Measurements from ENCODE around the gene SKA1. TPM values are rescaled to one million over a fixed set of nuclear protein-coding genes. Genes with fewer than 3 reads are reported as not detected.

SKA1 gene
- total and polyA plus RNA-seq, 5 experiments from 2014 or later = 0.25 to 0.84 (median 0.31) TPM

- DNase-seq (no peak), ATAC-seq (no peak)
- H3K27ac Mint-ChIP-seq = peak overlapping the region in 1 of 10 donors; percentile 71
- H3K9me3 Mint-ChIP-seq = no peaks in the 10 kb centered on the region
- H3K4me3 Mint-ChIP-seq = no peak overlapping the region
- POLR2A ChIA-PET = no interaction called here
- peaks cover 5 to 11% (median 9%) of the 10 kb centered on the region in 4 donors for H3K4me1 Mint-ChIP-seq
- peaks cover 1 to 17% (median 8%) of the 10 kb centered on the region in 5 donors for H3K27me3 Mint-ChIP-seq
- H3K36me3 Mint-ChIP-seq = no peaks in the 10 kb centered on the region
Observed at GRCh38 chr18:50359806-50360205, 15.0 kb upstream of the SKA1 start.

- POLR2A ChIA-PET = no interaction called here
- no peaks in the 10 kb centered on the region for H3K36me3 Mint-ChIP-seq
- peaks cover 5 to 11% (median 9%) of the 10 kb centered on the region in 4 donors for H3K4me1 Mint-ChIP-seq
- no peak overlapping the region for H3K4me3 Mint-ChIP-seq
- no peak for ATAC-seq
- peaks cover 4 to 17% (median 10%) of the 10 kb centered on the region in 5 donors for H3K27me3 Mint-ChIP-seq
- DNase-seq = no peak
- H3K27ac Mint-ChIP-seq = no peak overlapping the region
- H3K9me3 Mint-ChIP-seq = no peaks in the 10 kb centered on the region
Observed at GRCh38 chr18:50360611-50361010, 14.2 kb upstream of the SKA1 start.

DNA sequence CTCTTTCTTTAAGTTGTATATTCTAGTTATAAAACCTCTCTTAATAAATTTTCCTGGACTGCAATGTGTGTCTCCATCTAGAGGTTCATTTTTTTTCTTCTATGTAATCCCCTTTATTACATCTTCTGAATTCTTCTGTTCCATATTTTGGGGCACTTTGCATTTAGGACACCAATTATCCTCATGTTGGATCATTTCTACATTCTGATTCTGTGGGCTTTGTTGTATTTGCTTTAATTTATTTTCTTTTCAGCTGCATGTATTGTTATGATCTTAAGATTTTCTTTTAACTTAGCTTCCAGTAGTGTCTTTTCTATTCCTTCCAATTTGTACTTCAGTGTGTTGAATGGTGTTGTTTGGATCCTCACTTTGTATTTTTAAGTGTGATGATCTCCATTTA lies 5.2 kb upstream of the SKA1 start:
- H3K4me3 Mint-ChIP-seq = no peak overlapping the region
- ATAC-seq = no peak

DNA sequence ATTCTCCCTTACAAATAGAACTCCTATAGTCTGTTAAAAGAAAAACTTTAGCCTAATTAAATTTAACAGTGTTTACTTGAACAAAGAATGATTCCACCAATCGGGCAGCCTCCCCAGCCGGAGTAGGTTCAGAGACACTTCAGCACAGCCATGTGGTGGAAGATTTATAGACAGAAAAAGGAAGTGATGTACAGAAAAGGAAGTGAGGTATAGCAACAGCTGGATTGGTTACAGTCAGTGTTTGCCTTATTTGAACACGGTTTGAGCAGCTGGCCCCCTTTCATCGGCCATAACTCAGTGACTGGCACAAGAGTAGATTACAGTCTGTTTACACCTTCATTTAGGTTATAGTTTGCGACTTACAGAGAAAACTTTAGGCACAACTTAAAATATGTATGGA lies 2.1 kb upstream of the SKA1 start:
- POLR2A ChIA-PET = no interaction called here

More for the DNA sequence above, 5.2 kb upstream of the SKA1 start:
- Mint-ChIP-seq H3K36me3 (peaks cover 0 to 20% (median 9%) of the 10 kb centered on the region in 3 donors), H3K4me1 (peaks cover 0 to 6% (median 5%) of the 10 kb centered on the region in 4 donors), H3K27ac (no peak overlapping the region), H3K27me3 (peaks cover 25 to 51% (median 28%) of the 10 kb centered on the region in 5 donors), H3K9me3 (peaks cover 0 to 26% (median 8%) of the 10 kb centered on the region in 9 donors)
- no peak for DNase-seq
- POLR2A ChIA-PET = no interaction called here

GRCh38 chr18:50373561-50374219 lies 1.2 kb upstream of the SKA1 start:
- peaks cover 0 to 15% (median 9%) of the 10 kb centered on the region in 3 donors for H3K36me3 Mint-ChIP-seq
- no peak for DNase-seq
- H3K4me1 Mint-ChIP-seq = peaks cover 0 to 16% (median 15%) of the 10 kb centered on the region in 4 donors
- POLR2A ChIA-PET = interaction anchor here (1.2 to 1.9 kb wide), 2 partner anchors 85 to 92 kb away, joined by 3 to 6 read pairs; partner anchors contain the start of gene MBD1
- ATAC-seq = no peak
- peak overlapping the region in 5 of 10 donors; percentile 25 to 93 (median 90) for H3K27ac Mint-ChIP-seq
- H3K4me3 Mint-ChIP-seq = peak overlapping the region in 3 of 10 donors; percentile 77 to 86 (median 83)
- peaks cover 5 to 20% (median 12%) of the 10 kb centered on the region in 5 donors for H3K27me3 Mint-ChIP-seq
- peaks cover 0 to 18% (median 8%) of the 10 kb centered on the region in 9 donors for H3K9me3 Mint-ChIP-seq

More for the DNA sequence above, 2.1 kb upstream of the SKA1 start:
- Mint-ChIP-seq H3K4me3 (peak overlapping the region in 3 of 10 donors; percentile 0 to 45 (median 2)), H3K36me3 (peaks cover 0 to 20% (median 9%) of the 10 kb centered on the region in 3 donors), H3K27me3 (peaks cover 14 to 29% (median 14%) of the 10 kb centered on the region in 5 donors), H3K9me3 (peaks cover 0 to 24% (median 8%) of the 10 kb centered on the region in 9 donors), H3K4me1 (peaks cover 0 to 16% (median 15%) of the 10 kb centered on the region in 4 donors), H3K27ac (peak overlapping the region in 2 of 10 donors; percentile 29 to 48)
- DNase-seq (no peak), ATAC-seq (no peak)

DNA sequence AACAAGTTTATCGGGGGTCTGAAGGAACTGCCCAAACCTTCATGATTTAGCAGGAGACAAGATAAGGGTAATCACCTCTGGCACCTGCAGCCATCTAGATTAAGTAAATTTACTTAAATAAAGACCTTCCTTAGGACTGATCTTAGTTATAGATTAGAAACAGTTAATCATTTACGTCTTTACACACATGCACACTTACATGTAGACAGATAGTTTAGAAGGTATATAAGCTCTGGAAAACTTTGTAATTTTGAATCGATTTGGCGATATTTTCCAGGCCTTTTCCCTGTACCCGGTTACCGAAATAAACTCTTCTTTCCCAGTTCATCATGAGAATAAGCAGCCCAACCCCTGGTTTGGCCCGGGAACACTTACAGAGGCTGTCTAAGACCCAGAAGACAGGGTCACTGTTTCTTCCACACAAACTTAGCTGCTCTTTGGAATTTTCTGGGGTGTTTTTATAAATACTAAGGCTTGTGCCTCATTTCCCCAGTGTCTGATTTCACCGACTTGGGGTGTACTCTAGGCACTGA lies 560 bp upstream of the SKA1 start:
- H3K4me3 Mint-ChIP-seq = peak overlapping the region; percentile 73 to 86 (median 80)
- POLR2A ChIA-PET = interaction anchor here (0.8 to 1.9 kb wide), 4 partner anchors 13 to 108 kb away, joined by 3 to 6 read pairs (median 3); partner anchors contain the start of genes CFAP53 and MBD1
- peaks cover 0 to 16% (median 15%) of the 10 kb centered on the region in 4 donors for H3K4me1 Mint-ChIP-seq
- peaks cover 0 to 13% (median 5%) of the 10 kb centered on the region in 3 donors for H3K36me3 Mint-ChIP-seq
- H3K27me3 Mint-ChIP-seq = peaks cover under 1 to 14% (median 8%) of the 10 kb centered on the region in 5 donors
- peaks cover 0 to 12% (median 7%) of the 10 kb centered on the region in 9 donors for H3K9me3 Mint-ChIP-seq
- no peak for DNase-seq
- peak overlapping the region in 9 of 10 donors; percentile 88 to 93 (median 90) for H3K27ac Mint-ChIP-seq
- ATAC-seq = no peak

DNA sequence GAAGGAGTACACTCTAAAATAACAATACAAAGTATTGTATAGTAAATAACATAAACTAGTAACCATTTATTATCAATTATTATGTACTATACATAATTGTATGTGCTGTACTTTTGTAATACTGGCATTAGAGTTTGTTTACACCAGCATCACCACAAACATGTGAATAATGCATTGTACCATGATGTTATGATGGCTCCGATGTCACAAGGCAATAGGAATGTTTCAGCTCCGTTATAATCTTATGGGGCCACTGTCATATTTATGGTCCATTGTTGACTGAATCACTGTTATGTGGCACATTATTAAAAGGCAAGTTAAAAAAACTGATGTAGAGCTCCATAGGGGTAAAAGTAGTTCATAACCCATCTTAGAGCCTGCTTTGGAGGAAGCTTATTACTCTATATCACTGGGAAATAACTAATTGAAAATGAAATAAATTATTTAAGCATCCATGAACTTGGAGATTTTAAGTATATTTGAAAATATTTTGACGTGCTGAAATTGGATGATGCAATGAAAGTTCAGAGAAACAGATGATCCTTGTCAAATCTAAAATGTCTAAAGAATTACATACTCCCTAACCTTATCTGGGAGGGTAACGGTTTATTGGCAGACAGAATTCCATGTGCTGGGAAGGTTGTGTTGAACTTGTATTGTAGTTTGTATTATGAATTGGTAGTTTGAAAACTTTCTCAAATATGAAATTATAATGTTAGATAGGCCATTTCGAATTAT lies 2.4 kb downstream of the SKA1 start:
- DNase-seq (no peak), ATAC-seq (no peak)
- POLR2A ChIA-PET = no interaction called here
- Mint-ChIP-seq H3K4me1 (peaks cover 0 to 16% (median 15%) of the 10 kb centered on the region in 4 donors), H3K27me3 (no peaks in the 10 kb centered on the region), H3K27ac (no peak overlapping the region), H3K9me3 (no peaks in the 10 kb centered on the region), H3K4me3 (no peak overlapping the region), H3K36me3 (no peaks in the 10 kb centered on the region)

- Mint-ChIP-seq H3K27ac (peak overlapping the region in 1 of 10 donors; percentile 46), H3K27me3 (peaks cover 0 to under 1% (median 0%) of the 10 kb centered on the region in 5 donors), H3K9me3 (peaks cover 0 to 2% (median 0%) of the 10 kb centered on the region in 9 donors), H3K36me3 (no peaks in the 10 kb centered on the region), H3K4me1 (no peaks in the 10 kb centered on the region), H3K4me3 (no peak overlapping the region)
- no peak for ATAC-seq
- DNase-seq = no peak
- POLR2A ChIA-PET = no interaction called here
Observed at GRCh38 chr18:50388988-50389387, 14.1 kb downstream of the SKA1 start.

GRCh38 chr18:50393802-50394201 lies 19.0 kb downstream of the SKA1 start:
- no peaks in the 10 kb centered on the region for H3K36me3 Mint-ChIP-seq
- H3K27ac Mint-ChIP-seq = no peak overlapping the region
- H3K4me3 Mint-ChIP-seq = no peak overlapping the region
- peaks cover 0 to 1% (median 0%) of the 10 kb centered on the region in 9 donors for H3K9me3 Mint-ChIP-seq
- no peak for ATAC-seq
- H3K27me3 Mint-ChIP-seq = peaks cover 3 to 21% (median 12%) of the 10 kb centered on the region in 5 donors
- POLR2A ChIA-PET = no interaction called here
- H3K4me1 Mint-ChIP-seq = peaks cover 0 to 8% (median 4%) of the 10 kb centered on the region in 4 donors
- no peak for DNase-seq

DNA sequence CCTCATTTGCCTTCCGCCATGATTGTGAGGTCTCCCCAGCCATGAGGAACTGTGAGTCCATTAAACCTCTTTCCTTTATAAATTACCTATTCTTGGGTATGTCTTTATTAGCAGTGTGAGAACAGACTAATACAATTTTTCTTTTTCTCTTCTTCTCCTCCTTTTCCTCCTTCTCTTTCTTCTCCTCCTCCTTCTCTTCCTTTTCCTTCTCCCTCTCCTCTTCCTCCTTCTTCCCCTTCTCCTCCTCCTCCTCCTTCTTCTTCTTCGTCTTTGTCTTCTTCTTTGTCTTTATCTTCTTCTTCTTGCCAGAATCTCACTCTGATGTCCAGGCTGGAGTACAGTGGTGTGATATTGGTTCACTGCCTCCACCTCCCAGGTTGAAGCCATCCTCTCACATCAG lies 20.2 kb downstream of the SKA1 start:
- no peak overlapping the region for H3K27ac Mint-ChIP-seq
- peaks cover 3 to 30% (median 18%) of the 10 kb centered on the region in 5 donors for H3K27me3 Mint-ChIP-seq
- DNase-seq = no peak
- no peak for ATAC-seq
- POLR2A ChIA-PET = no interaction called here
- H3K9me3 Mint-ChIP-seq = peaks cover 0 to 1% (median 0%) of the 10 kb centered on the region in 9 donors
- peaks cover 0 to 12% (median 4%) of the 10 kb centered on the region in 4 donors for H3K4me1 Mint-ChIP-seq
- H3K4me3 Mint-ChIP-seq = peak overlapping the region in 1 of 10 donors; percentile 16
- no peaks in the 10 kb centered on the region for H3K36me3 Mint-ChIP-seq

GRCh38 chr18:50396005-50396660 lies 21.3 kb downstream of the SKA1 start:
- Mint-ChIP-seq H3K27me3 (peaks cover 3 to 39% (median 29%) of the 10 kb centered on the region in 5 donors), H3K9me3 (peaks cover 0 to 1% (median 0%) of the 10 kb centered on the region in 9 donors), H3K36me3 (no peaks in the 10 kb centered on the region), H3K27ac (peak overlapping the region in 2 of 10 donors; percentile 1 to 32), H3K4me3 (no peak overlapping the region), H3K4me1 (peaks cover 0 to 12% (median 4%) of the 10 kb centered on the region in 4 donors)
- POLR2A ChIA-PET = no interaction called here
- DNase-seq (no peak), ATAC-seq (no peak)

DNA sequence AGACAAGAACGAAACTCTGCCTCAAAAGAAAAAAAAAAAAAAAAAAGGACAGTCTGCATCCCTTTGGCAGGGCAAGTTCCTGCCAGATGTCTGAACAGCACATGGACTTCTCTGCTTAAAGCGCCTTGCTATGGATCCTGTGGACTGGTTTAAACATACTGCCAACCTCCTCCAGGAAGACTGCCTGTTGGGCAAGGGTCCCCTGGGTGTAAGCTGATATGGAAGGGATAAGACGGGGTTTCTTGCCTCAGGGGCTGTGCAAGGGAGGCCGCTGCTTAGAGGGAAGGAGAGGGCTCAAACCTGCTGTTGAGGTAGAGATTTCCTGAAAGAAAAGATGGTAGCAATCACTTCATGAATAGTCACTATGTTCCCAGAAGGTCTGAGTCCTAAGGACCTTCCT lies 22.2 kb downstream of the SKA1 start:
- Mint-ChIP-seq H3K4me1 (peaks cover 0 to 12% (median 4%) of the 10 kb centered on the region in 4 donors), H3K4me3 (peak overlapping the region in 1 of 10 donors; percentile 38), H3K9me3 (peaks cover 0 to 1% (median 0%) of the 10 kb centered on the region in 9 donors), H3K27ac (no peak overlapping the region), H3K27me3 (peaks cover 5 to 46% (median 35%) of the 10 kb centered on the region in 5 donors), H3K36me3 (no peaks in the 10 kb centered on the region)
- DNase-seq (no peak), ATAC-seq (no peak)
- POLR2A ChIA-PET = no interaction called here

All from naive thymus-derived CD8-positive, alpha-beta T cell (primary cell).